Activated B cell treated with CpG ODN at 0.5 μM for 24 hours (primary cell): ENCODE measurements around the gene ZDHHC23. TPM values are rescaled to one million over a fixed set of nuclear protein-coding genes. Genes with fewer than 3 reads are reported as not detected.

Experiments
- ATAC-seq: fragments of 200-7000 bp; cut with Tn5 transposase; one replicate; pipeline ENCODE4 v1.10.0; 2021; ENCODE audit warnings: low read depth, mild to moderate bottlenecking, moderate library complexity
- CTCF ChIA-PET: fragments of 350-600 bp; sonication (Branson Sonifier 250); formaldehyde crosslinking; loops from one replicate; lab custom pipeline; 2021; ENCODE audit warnings: antibody characterized with exemption; lab: Charles Lee
- POLR2A ChIA-PET: fragments of 350-600 bp; sonication (Branson Sonifier 250); formaldehyde crosslinking; loops from one replicate; lab custom pipeline; 2021; ENCODE audit warnings: antibody characterized with exemption; lab: Charles Lee
- DNase-seq: peaks from one replicate; pipeline ENCODE4 v3.0.0; 2022
- H3K27ac Mint-ChIP-seq: one replicate; pipeline ENCODE4 v1.8.0; 2020; ENCODE audit warnings: mixed read lengths
- H3K27me3 Mint-ChIP-seq: one replicate; pipeline ENCODE4 v1.8.0; 2021; ENCODE audit warnings: mixed read lengths
- H3K36me3 Mint-ChIP-seq: one replicate; pipeline ENCODE4 v1.8.0; 2021; ENCODE audit warnings: low read depth, mixed read lengths
- H3K4me1 Mint-ChIP-seq: one replicate; pipeline ENCODE4 v1.8.0; 2021; ENCODE audit warnings: mixed read lengths
- H3K4me3 Mint-ChIP-seq: one replicate; pipeline ENCODE4 v1.8.0; 2020; ENCODE audit warnings: mild to moderate bottlenecking, mixed read lengths
- H3K9me3 Mint-ChIP-seq: one replicate; pipeline ENCODE4 v1.8.0; 2020; ENCODE audit warnings: mixed read lengths
- CTCF ChIP-seq: fragments of 200-600 bp; IDR thresholded peaks from one replicate; pipeline ENCODE4 v1.8.0; 2022; ENCODE audit warnings: antibody characterized with exemption, mild to moderate bottlenecking
- intact Hi-C: fragments of 100-400 bp; cut with micrococcal nuclease; formaldehyde crosslinking; loops from one replicate; pipeline ENCODE4 v1.15.1; 2024
- total RNA-seq: library from RNA; stranded (reverse); gene quantifications from 2 replicates; pipeline ENCODE4 v1.2.3, GENCODE V29; 2022

The ZDHHC23 gene
- total RNA-seq, 1 donor from 2014 or later, result 27.4 TPM

GRCh38 chr3:113983544-113983943 is 35.7 kb downstream of the ZDHHC23 start:
- Mint-ChIP-seq H3K27ac (no peak overlapping the region), H3K4me1 (peaks cover 57% of the 10 kb centered on the region), H3K27me3 (no peaks in the 10 kb centered on the region), H3K4me3 (no peak overlapping the region), H3K9me3 (no peaks in the 10 kb centered on the region), H3K36me3 (peaks cover 43% of the 10 kb centered on the region)
- POLR2A ChIA-PET, result interaction anchor here (0.5 kb wide), 1 partner anchor 29 kb away, joined by 4 read pairs; no protein-coding TSS in a partner anchor
- no peak for TF ChIP-seq CTCF
- intact Hi-C loops, result no loop called here
- CTCF ChIA-PET, result no interaction called here
- no peak for ATAC-seq
- DNase-seq, result no peak

GRCh38 chr3:113985541-113985940 is 37.7 kb downstream of the ZDHHC23 start:
- DNase-seq (no peak), ATAC-seq (peak; percentile 89)
- POLR2A ChIA-PET, result interaction anchor here (1.3 to 3.2 kb wide), 3 partner anchors 20 to 228 kb away, joined by 3 to 24 read pairs (median 10); partner anchors contain the start of genes CCDC191 and QTRT2
- Mint-ChIP-seq H3K27ac (peak overlapping the region; percentile 88), H3K27me3 (no peaks in the 10 kb centered on the region), H3K4me3 (peak overlapping the region; percentile 56), H3K9me3 (no peaks in the 10 kb centered on the region), H3K4me1 (peaks cover 57% of the 10 kb centered on the region), H3K36me3 (peaks cover 32% of the 10 kb centered on the region)
- CTCF ChIA-PET, result interaction anchor here (0.9 to 1.3 kb wide), 3 partner anchors 20 to 228 kb away, joined by 3 to 6 read pairs (median 3); no protein-coding TSS in a partner anchor
- TF ChIP-seq CTCF, result no peak
- intact Hi-C loops, result loop anchor here (1.0 to 2.0 kb wide), 4 partner anchors 20 to 238 kb away; partner anchors contain the start of genes ATP6V1A, CCDC191, QTRT2 and ZDHHC23

- DNase-seq, result peak; percentile 52
- ChIA-PET CTCF (interaction anchor here (0.8 to 1.8 kb wide), 9 partner anchors 9 to 413 kb away, joined by 3 to 14 read pairs (median 4); partner anchors contain the start of genes CCDC191 and QTRT2), POLR2A (interaction anchor here (0.5 to 4.8 kb wide), 9 partner anchors 11 to 293 kb away, joined by 3 to 53 read pairs (median 6); partner anchors contain the start of genes ATP6V1A, CCDC191, NAA50 and QTRT2)
- TF ChIP-seq CTCF, result no peak
- peak overlapping the region; percentile 97 for H3K27ac Mint-ChIP-seq
- no peaks in the 10 kb centered on the region for H3K9me3 Mint-ChIP-seq
- no peaks in the 10 kb centered on the region for H3K27me3 Mint-ChIP-seq
- H3K4me3 Mint-ChIP-seq, result peak overlapping the region; percentile 76
- intact Hi-C loops, result loop anchor here (1.0 to 10.0 kb wide), 8 partner anchors 20 to 289 kb away; partner anchors contain the start of genes ATP6V1A, CCDC191, GRAMD1C and NAA50
- H3K36me3 Mint-ChIP-seq, result peaks cover 25% of the 10 kb centered on the region
- peaks cover 61% of the 10 kb centered on the region for H3K4me1 Mint-ChIP-seq
- peak; percentile 95 for ATAC-seq
Observed at GRCh38 chr3:114005481-114005880, 57.7 kb downstream of the ZDHHC23 start.

GRCh38 chr3:114011059-114011797 is 63.4 kb downstream of the ZDHHC23 start:
- CTCF ChIA-PET, result interaction anchor here (0.7 to 1.2 kb wide), 3 partner anchors 31 to 275 kb away, joined by 3 to 6 read pairs (median 3); partner anchors contain the start of genes CCDC191 and QTRT2
- Mint-ChIP-seq H3K27ac (peak overlapping the region; percentile 89), H3K27me3 (no peaks in the 10 kb centered on the region), H3K4me3 (peak overlapping the region; percentile 81), H3K4me1 (peaks cover 50% of the 10 kb centered on the region), H3K36me3 (peaks cover 2% of the 10 kb centered on the region), H3K9me3 (no peaks in the 10 kb centered on the region)
- TF ChIP-seq CTCF, result no peak
- intact Hi-C loops, result no loop called here
- ATAC-seq (peak; percentile 82), DNase-seq (no peak)
- POLR2A ChIA-PET, result interaction anchor here (0.5 to 3.3 kb wide), 3 partner anchors 45 to 1658 kb away, joined by 3 to 19 read pairs (median 3); partner anchors contain the start of genes CCDC191 and QTRT2

Other genes with a start within 250 kb of the ZDHHC23 start
- gene NAA50, start 201.8 kb upstream of the ZDHHC23 start, total RNA-seq, result 112 and 118 TPM in 2 replicates
- 49.3 and 49.9 TPM in 2 replicates for gene ATP6V1A, start 201.0 kb upstream of the ZDHHC23 start, total RNA-seq
- gene GRAMD1C, start 109.2 kb upstream of the ZDHHC23 start, total RNA-seq, result 11.4 and 12.2 TPM in 2 replicates
- 14.7 and 17.2 TPM in 2 replicates for gene CCDC191, start 108.5 kb downstream of the ZDHHC23 start, total RNA-seq
- 63.1 and 75.5 TPM in 2 replicates for gene QTRT2, start 108.7 kb downstream of the ZDHHC23 start, total RNA-seq
- not detected in 2 replicates for gene DRD3, start 231.0 kb downstream of the ZDHHC23 start, total RNA-seq